Left cardiac atrium (tissue), 4 donors: ENCODE results near the gene KIF20B. TPM values are rescaled to one million over a fixed set of nuclear protein-coding genes. Genes with fewer than 3 reads are reported as not detected.
A peak's percentile ranks its signal among the peaks of the same experiment; 100 is the strongest.

ENCODE experiments used
- ATAC-seq, 2 donors: fragments of 200-7000 bp; cut with Tn5 transposase; one replicate each; pipeline ENCODE4 v1.9.1; 2020; ENCODE audit warnings: mild to moderate bottlenecking in 2 of 2, moderate library complexity in 2 of 2
- DNase-seq: peaks from one replicate; pipeline ENCODE4 v3.0.0-alpha.2; 2020
- intact Hi-C, 2 donors: fragments of 100-400 bp; cut with DNase I; formaldehyde crosslinking; loops; one replicate each; pipeline versions ENCODE4 v1.14.1 to v1.15.1; 2022 to 2023
- total RNA-seq, 2 donors: library from RNA; stranded (reverse); fragmentation: NEBNext Ultra II Directional; extraction: Animal tissue kit (Norgen Biotek cat#: 25700); gene quantifications; one replicate each; pipeline ENCODE4 v1.2.1, GENCODE V29; 2021
- donor health status: DM: no; HTN: yes; CAD: no.
- donor health status: DM: no; HTN: yes; CAD: no; lungs with severe emphysema.
- donor health status: DM: yes; HTN: yes; CAD: no.
- donor health status: Dilated cardiomyopathy.

The KIF20B gene
- total RNA-seq, 2 donors from 2014 or later: 1.6 to 4.0 TPM

GRCh38 chr10:89684604-89685003, 16.8 kb upstream of the KIF20B start:
- intact Hi-C loops: no loop called here
- ATAC-seq (peak in 1 of 2 donors; percentile 52), DNase-seq (no peak)

- DNase-seq (no peak), ATAC-seq (no peak)
- intact Hi-C loops: no loop called here
These were observed 15.5 kb upstream of the KIF20B start for GRCh38 chr10:89685936-89686335.

DNA sequence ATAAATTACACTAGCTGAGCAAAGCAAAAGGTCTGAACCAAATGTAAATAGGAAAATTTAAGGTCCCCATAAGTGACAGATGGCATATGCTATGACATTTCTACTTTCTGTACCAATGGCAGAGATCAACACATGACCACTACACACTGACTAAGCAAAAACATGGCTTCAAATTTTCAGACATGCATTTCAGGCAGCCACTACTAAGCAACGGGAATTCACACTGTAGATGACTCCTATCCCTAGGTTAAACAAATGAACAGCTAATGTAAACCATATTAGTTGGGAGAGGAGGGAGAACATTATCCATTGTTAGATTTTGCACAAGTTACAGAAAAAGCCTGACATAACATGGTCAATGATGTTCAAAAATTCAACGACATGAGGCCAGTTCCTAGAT, 11.4 kb upstream of the KIF20B start:
- DNase-seq (no peak), ATAC-seq (no peak)
- intact Hi-C loops: loop anchor here in 1 of 2 donors (10.0 kb wide), 2 partner anchors 105 to 265 kb away; no protein-coding TSS in a partner anchor

- intact Hi-C loops: loop anchor here in 1 of 2 donors (10.0 kb wide), 2 partner anchors 108 to 268 kb away; no protein-coding TSS in a partner anchor
- DNase-seq (no peak), ATAC-seq (no peak)
These were observed 9.0 kb upstream of the KIF20B start for GRCh38 chr10:89692416-89692815.

DNA sequence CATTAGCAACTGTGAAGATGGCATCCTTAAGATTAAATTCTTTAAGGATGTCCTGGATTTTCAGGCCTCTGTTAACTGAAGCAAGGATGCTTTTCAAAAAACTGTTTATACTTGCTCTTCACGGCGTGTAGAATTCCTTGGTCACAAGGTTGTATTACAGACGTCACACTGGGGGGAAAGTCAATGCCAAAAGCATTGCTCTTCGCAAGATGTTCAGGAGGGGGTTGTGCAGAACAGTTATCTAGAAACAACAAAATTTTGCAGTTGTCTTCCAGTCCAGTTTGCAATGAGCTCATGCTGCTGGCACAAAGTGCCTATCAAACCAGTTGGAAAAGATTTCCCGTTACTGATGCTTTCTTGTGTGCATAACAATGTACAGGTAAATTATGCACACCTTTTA, 8.2 kb upstream of the KIF20B start:
- DNase-seq (no peak), ATAC-seq (no peak)
- intact Hi-C loops: loop anchor here in 1 of 2 donors (10.0 kb wide), 2 partner anchors 108 to 268 kb away; no protein-coding TSS in a partner anchor

DNA sequence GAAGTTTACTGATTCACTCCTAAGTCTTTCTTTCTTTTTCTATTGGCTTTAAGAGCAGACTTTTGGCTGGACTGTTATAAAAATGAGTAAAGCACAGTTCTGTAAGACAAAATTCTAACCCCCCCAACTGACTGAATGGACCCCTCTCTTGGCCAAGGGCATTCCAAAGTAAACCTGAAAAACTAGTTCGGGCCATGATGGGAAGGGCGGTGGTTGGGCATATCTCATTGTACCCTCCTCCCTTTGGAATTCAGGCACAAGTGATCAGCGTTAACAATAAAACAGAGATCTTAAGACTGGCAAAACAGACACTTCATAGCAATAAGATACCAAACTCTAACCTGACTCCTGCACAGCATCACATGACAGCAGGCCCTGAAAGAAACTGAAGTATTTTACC, 6.1 kb upstream of the KIF20B start:
- intact Hi-C loops: loop anchor here in 1 of 2 donors (10.0 kb wide), 2 partner anchors 111 to 271 kb away; no protein-coding TSS in a partner anchor

DNA sequence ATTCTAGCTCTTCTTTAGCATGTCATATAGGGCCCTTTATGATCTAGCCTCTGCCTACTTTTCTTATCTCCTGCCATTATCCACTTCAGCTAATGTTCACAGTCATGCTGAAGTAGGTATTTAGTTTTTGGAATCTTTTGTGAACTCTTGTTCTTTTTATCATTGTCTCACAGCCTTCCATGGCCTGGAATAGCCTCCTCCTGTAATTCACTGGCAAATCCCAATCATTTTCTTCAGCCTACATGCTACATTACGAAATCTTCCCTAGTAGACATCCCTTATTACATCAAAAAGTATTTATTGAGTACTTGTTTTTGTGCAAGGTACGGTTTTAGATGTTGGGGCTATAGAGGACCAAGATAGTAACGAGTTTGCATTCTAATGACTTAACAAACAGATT, 3.4 kb upstream of the KIF20B start:
- intact Hi-C loops: loop anchor here in 1 of 2 donors (10.0 kb wide), 2 partner anchors 113 to 273 kb away; no protein-coding TSS in a partner anchor
- ATAC-seq (no peak), DNase-seq (no peak)

More for the DNA sequence above, 6.1 kb upstream of the KIF20B start:
- ATAC-seq (no peak), DNase-seq (no peak)

DNA sequence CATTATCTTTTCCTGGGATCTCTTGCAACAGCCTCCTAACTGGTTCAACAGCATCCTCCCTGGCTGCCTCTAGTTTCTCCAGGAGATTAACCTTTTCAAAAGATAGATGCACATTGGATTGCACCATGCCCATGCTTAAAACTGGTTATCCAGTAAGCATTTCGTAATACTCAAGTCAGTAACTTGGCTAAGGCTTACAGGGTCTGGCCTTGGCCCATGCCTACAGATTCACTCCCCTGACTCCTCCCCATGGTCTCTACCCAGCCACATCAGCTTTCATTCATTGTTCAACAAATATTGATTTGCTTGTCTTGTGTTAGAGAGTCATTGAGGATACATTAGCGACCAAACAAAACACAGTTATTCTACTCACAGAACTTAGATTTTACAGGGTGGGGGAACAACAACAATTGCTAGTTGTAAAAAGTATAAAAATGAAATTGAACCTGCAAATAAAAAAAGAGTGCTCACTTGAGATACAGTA, 1.8 kb upstream of the KIF20B start:
- ATAC-seq: no peak
- intact Hi-C loops: loop anchor here in 1 of 2 donors (2.0 to 10.0 kb wide), 3 partner anchors 53 to 275 kb away; no protein-coding TSS in a partner anchor
- DNase-seq: no peak

DNA sequence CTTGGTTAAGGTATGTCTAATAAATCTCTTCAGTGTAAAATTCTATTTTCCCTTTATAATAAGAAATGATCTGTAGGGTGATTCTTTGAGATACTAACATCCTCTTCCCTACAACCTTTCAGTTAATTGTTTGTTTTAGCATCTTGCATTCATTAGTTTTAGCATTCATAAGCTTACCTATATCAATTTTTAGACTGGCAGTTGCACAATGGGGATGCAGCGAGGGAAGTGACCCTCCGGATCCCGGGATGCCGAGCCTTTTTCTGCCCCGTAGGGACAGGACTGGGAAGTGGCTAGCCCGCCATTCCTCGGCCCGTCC, 508 bp upstream of the KIF20B start:
- intact Hi-C loops: loop anchor here in 1 of 2 donors (2.0 kb wide), 1 partner anchor 54 kb away; no protein-coding TSS in a partner anchor
- no peak for DNase-seq
- peak in 1 of 2 donors; percentile 74 for ATAC-seq

DNA sequence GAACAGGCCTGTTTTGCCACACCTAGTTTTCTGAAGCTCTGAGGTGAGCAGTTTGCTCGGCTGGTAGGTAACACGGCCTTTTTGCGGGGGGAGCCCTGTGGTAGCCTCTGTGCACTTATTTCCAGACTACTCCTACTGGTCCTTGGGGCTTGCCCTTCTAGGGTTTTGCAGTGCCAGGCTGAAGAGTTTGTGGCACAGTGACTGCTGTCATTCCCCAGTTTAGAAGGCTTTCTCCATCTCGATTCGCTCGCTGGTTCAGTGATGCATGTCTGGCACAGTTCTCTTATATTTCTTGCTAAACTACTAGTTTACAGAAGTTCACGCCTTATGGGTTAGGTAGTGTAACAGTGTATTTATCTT, 711 bp downstream of the KIF20B start:
- intact Hi-C loops: no loop called here
- ATAC-seq (no peak), DNase-seq (no peak)

DNA sequence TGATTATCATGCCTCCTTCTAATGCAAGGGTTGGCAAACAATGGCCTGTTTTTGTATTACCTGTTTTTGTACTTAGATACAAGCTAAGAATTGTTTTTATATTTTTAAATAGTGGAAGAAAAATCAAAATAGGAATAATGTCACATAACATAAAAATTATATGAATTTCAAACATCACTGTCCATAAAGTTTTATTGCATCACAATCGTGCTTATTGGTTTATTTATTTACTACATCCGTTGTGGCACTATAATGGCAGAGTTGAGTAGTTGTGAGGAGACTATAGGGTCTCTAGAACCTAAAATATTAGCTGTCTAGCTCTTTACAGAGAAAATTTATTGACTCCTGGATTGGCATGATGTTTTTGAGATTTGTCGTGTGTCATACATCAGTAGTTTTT, 4.1 kb downstream of the KIF20B start:
- ATAC-seq (no peak), DNase-seq (no peak)

GRCh38 chr10:89706011-89706410, 4.6 kb downstream of the KIF20B start:
- intact Hi-C loops: no loop called here
- ATAC-seq (no peak), DNase-seq (no peak)

More for the DNA sequence above, 4.1 kb downstream of the KIF20B start:
- intact Hi-C loops: no loop called here

- DNase-seq (no peak), ATAC-seq (no peak)
- intact Hi-C loops: no loop called here
These were observed 6.0 kb downstream of the KIF20B start for GRCh38 chr10:89707372-89707771.

DNA sequence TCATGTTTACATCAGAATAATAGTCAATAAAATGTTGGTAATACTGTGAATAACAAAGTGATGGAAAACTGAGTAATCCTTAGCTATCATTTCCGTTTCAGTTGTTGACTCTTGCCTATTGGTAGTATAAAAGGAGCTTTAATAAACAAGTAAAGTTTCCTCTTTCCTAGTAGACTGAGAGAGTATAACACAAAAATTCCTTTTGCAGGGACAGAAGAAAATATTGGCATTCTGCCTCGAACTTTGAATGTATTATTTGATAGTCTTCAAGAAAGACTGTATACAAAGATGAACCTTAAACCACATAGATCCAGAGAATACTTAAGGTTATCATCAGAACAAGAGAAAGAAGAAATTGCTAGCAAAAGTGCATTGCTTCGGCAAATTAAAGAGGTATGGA, 9.4 kb downstream of the KIF20B start:
- no peak for DNase-seq
- no peak for ATAC-seq
- intact Hi-C loops: no loop called here

- ATAC-seq: no peak
- no peak for DNase-seq
- intact Hi-C loops: no loop called here
These were observed 33.2 kb downstream of the KIF20B start for GRCh38 chr10:89734616-89735015.

DNA sequence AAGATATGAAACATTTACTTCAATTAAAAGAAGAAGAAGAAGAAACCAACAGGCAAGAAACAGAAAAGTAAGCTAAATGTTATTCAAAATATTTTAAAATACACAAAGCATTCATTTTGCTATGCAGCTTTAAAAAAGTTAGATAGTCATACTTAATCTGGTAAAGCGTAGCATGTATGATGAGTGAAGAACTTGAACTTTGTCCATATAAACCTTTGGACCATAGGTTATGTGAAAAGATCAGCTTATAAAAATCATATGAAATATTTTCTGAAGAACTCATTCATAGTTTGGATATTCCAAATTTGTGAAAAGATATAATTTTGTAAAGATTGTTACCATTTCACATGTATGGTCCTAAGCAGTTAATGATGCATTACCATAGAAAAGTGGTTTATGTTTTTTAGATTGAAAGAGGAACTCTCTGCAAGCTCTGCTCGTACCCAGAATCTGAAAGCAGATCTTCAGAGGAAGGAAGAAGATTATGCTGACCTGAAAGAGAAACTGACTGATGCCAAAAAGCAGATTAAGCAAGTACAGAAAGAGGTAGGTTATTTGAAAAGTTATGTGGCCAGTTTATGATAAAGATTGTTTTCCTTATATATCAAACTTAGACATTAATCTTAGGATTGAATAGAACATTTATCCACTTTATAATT, 37.3 kb downstream of the KIF20B start:
- no peak for ATAC-seq
- intact Hi-C loops: no loop called here
- DNase-seq: no peak

- ATAC-seq (no peak), DNase-seq (no peak)
- intact Hi-C loops: no loop called here
These were observed 39.9 kb downstream of the KIF20B start for GRCh38 chr10:89741126-89741762.

DNA sequence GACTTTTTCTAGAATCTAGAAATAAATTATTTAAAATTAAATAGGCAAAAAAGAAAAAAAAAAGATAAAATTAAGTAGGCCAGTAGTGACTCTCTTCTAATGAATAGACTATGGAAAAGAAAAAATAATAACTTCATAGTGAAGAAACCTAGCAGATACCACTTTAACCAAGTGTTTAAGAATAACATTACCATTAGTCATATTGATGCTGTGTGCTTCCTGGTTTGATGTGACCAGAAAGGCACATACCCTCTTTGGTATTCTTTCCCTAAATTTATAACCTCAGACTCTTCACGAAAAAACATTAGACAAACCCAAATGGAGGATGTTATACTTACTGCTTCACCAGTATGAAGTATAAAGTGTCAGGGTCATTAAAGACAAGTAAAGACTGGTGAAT, 42.6 kb downstream of the KIF20B start:
- intact Hi-C loops: no loop called here
- DNase-seq (no peak), ATAC-seq (no peak)

- intact Hi-C loops: no loop called here
- no peak for ATAC-seq
- no peak for DNase-seq
These were observed 44.5 kb downstream of the KIF20B start for GRCh38 chr10:89745903-89746302.

DNA sequence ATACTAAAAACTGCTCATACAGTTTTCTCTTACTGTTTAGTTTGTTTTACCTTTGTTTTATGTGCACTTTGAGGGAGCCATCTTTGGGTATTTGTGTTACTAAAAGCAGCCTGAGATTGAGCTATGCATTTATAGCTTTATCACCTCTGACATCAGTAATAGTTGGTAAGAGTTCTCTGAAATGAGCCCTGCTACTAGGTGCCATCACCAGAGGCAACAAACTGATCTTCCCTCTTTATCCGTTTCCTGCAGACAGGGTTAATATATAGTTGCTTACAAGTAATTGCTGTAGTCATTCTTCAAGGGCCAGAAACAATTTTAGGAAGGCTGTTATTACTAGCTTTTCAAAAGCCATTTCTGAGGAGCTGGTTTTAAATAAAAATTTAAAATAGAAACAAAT, 49.1 kb downstream of the KIF20B start:
- intact Hi-C loops: no loop called here
- DNase-seq: no peak
- no peak for ATAC-seq

DNA sequence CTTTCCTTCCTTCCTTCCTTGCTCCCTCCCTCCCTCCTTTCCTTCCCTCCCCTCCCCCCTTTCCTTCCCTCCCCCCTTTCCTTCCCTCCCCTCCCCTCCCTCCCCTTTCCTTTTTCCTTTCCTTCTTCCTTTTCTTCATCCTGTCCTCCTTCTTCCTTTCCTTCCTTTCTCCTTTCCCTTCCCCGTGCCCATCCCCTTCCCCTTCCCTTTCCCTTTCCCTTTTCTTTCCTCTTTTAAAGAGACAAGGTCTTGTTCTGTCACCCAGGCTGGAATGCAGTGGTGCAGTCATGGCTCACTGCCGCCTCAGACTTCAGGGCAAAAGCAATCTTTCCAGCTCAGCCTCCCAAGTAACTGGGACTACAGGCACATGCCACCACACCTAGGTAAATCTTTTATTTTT, 54.0 kb downstream of the KIF20B start:
- intact Hi-C loops: no loop called here
- no peak for DNase-seq

More for the DNA sequence above, 54.0 kb downstream of the KIF20B start:
- no peak for ATAC-seq
